ENCODE measurements around the gene OTUD1. TPM values are rescaled to one million over a fixed set of nuclear protein-coding genes. Genes with fewer than 3 reads are reported as not detected.
A peak's percentile ranks its signal among the peaks of the same experiment; 100 is the strongest.

Gene OTUD1
- total RNA-seq, 2 experiments from 2014 or later, result 11.6 to 12.0 TPM

- Mint-ChIP-seq H3K27ac (no peak overlapping the region), H3K4me3 (no peak overlapping the region), H3K36me3 (no peaks in the 10 kb centered on the region), H3K4me1 (ENCODE audit: low read depth) (no peaks in the 10 kb centered on the region), H3K9me3 (no peaks in the 10 kb centered on the region), H3K27me3 (no peaks in the 10 kb centered on the region)
- intact Hi-C loops (cut with micrococcal nuclease), result no loop called here
- DNase-seq, result no peak
- POLR2A ChIA-PET, result no interaction called here
- CTCF ChIA-PET, result interaction anchor here (0.6 to 1.1 kb wide), 2 partner anchors 118 to 268 kb away, joined by 3 read pairs; no protein-coding TSS in a partner anchor
These were observed 6.2 kb upstream of the OTUD1 start for GRCh38 chr10:23432639-23433038.

DNA sequence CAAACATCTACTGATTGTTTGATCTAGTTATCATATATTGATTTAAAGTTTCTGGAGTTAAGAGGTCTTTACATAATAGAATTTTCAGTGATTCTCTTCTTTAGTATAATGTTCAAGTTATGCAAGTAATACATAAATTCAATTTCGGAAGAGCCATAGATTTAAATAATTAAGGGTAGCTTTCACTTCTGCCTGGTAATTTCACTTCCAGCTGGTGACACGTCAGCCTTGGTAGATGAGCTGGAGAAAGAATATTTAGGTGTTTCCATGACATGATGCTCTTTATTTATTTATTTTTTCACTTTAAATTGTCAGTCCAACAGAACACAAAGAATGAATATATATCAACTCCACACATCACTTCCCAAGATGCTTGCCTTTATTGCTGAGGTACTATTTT, 5.2 kb upstream of the OTUD1 start:
- Mint-ChIP-seq H3K27me3 (no peaks in the 10 kb centered on the region), H3K4me1 (ENCODE audit: low read depth) (no peaks in the 10 kb centered on the region), H3K36me3 (no peaks in the 10 kb centered on the region), H3K27ac (no peak overlapping the region), H3K4me3 (no peak overlapping the region), H3K9me3 (no peaks in the 10 kb centered on the region)
- DNase-seq, result no peak
- POLR2A ChIA-PET, result no interaction called here
- intact Hi-C loops (cut with micrococcal nuclease), result no loop called here
- CTCF ChIA-PET, result no interaction called here

DNA sequence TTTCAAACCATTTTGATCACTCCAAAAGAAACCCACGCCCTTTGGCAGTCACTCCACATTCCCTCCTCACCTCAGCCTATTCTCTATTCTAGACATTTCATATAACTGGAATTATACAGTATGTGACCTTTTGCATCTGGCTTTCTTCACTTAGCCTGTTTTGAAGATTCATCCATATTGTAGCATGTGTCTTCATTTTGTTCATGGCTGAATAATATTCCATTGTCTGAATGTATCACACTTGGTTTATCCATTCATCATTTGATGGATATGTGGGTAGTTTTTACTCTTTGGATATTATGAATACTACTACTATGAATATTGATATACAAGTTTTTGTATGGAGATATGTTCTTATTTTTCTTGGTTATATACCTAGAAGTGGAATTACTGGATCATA, 3.5 kb upstream of the OTUD1 start:
- Mint-ChIP-seq H3K27ac (no peak overlapping the region), H3K27me3 (no peaks in the 10 kb centered on the region), H3K4me3 (no peak overlapping the region), H3K9me3 (no peaks in the 10 kb centered on the region), H3K36me3 (no peaks in the 10 kb centered on the region), H3K4me1 (ENCODE audit: low read depth) (peaks cover 1% of the 10 kb centered on the region)
- POLR2A ChIA-PET, result no interaction called here
- intact Hi-C loops (cut with micrococcal nuclease), result loop anchor here (5.0 kb wide), 1 partner anchor 1287 kb away; the partner anchor contains the start of gene ARHGAP21
- DNase-seq, result no peak
- CTCF ChIA-PET, result no interaction called here

DNA sequence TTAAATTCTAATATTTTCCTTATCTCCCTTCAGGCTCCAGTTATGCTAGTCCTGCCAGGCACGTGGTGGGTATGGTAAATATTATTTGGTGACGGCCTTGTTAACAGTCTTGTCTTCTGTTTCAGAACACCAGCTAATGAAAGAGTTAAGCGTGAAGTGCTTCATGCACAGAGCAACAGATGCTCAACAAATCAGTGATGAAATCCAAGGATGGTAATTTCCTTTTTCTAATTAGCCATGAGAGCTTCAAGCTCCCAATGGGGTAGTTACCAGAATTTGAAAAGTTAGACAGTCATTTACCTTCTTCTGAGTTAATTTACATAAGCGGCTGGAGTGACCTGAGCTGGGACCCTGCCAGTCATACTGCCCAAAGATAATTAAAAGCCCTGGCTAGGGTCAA, 1.9 kb upstream of the OTUD1 start:
- Mint-ChIP-seq H3K4me3 (no peak overlapping the region), H3K9me3 (no peaks in the 10 kb centered on the region), H3K27ac (no peak overlapping the region), H3K4me1 (ENCODE audit: low read depth) (peaks cover 15% of the 10 kb centered on the region), H3K36me3 (peaks cover 5% of the 10 kb centered on the region), H3K27me3 (no peaks in the 10 kb centered on the region)
- CTCF ChIA-PET, result interaction anchor here (0.6 to 1.3 kb wide), 3 partner anchors 70 to 342 kb away, joined by 3 read pairs; no protein-coding TSS in a partner anchor
- intact Hi-C loops (cut with micrococcal nuclease), result loop anchor here (5.0 kb wide), 1 partner anchor 1285 kb away; the partner anchor contains the start of gene ARHGAP21
- DNase-seq, result no peak
- POLR2A ChIA-PET, result no interaction called here

DNA sequence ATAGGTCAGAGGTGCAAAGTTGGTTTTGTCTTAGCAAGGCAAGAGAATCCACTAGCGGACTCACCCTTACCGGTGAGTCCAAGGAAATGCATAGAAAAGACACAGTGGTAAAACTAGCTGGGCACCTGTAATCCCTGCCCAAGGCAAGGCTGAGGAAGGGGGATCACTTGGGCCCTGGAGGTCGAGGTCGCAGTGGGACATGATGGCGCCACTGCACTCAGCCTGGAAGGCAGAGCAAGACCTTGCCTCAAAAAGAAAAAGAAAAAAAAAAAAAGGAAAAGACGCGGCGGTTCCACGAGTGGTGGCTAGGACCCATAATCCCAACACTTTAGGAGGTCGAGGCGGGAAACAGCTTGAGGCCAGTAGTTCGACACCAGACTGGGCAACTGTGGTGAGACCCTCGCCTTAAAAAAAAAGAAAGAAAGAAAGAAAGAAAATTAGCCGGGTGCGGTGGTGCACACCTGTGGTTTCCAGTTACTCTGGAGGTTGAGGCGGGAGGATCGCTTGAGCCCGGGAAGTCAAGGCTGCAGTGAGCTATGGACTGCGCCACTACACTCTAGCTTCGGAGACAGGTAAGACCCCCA, 820 bp upstream of the OTUD1 start:
- ChIA-PET CTCF (no interaction called here), POLR2A (interaction anchor here (1.7 kb wide), 1 partner anchor 11 kb away, joined by 6 read pairs; no protein-coding TSS in a partner anchor)
- no peak for DNase-seq
- Mint-ChIP-seq H3K36me3 (peaks cover 8% of the 10 kb centered on the region), H3K27ac (peak overlapping the region; percentile 79), H3K4me1 (ENCODE audit: low read depth) (peaks cover 26% of the 10 kb centered on the region), H3K27me3 (no peaks in the 10 kb centered on the region), H3K9me3 (no peaks in the 10 kb centered on the region), H3K4me3 (peak overlapping the region; percentile 77)
- intact Hi-C loops (cut with micrococcal nuclease), result loop anchor here (2.0 to 5.0 kb wide), 3 partner anchors 25 to 1579 kb away; partner anchors contain the start of genes ARHGAP21, ENKUR and THNSL1

DNA sequence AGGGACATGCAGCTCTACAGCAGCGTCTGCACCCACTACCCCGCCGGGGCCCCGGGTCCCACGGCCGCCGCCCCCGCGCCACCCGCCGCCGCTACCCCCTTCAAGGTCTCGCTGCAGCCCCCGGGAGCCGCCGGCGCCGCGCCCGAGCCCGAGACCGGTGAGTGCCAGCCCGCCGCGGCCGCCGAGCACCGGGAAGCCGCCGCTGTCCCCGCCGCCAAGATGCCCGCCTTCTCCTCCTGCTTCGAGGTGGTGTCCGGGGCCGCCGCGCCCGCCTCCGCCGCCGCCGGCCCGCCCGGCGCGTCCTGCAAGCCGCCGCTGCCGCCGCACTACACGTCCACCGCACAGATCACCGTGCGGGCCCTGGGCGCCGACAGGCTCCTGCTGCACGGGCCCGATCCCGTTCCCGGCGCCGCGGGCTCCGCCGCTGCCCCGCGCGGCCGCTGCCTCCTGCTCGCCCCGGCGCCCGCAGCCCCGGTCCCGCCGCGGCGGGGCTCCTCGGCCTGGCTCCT, 631 bp downstream of the OTUD1 start:
- ChIA-PET CTCF (interaction anchor here (0.7 to 0.9 kb wide), 2 partner anchors 10 to 75 kb away, joined by 3 to 4 read pairs; no protein-coding TSS in a partner anchor), POLR2A (interaction anchor here (0.6 to 1.8 kb wide), 5 partner anchors 9 to 1436 kb away, joined by 3 to 11 read pairs (median 5); partner anchors contain the start of gene DNAJC1)
- H3K4me1 Mint-ChIP-seq (ENCODE audit: low read depth), result peaks cover 30% of the 10 kb centered on the region
- H3K27me3 Mint-ChIP-seq, result no peaks in the 10 kb centered on the region
- no peak for DNase-seq
- H3K27ac Mint-ChIP-seq, result no peak overlapping the region
- peaks cover 8% of the 10 kb centered on the region for H3K36me3 Mint-ChIP-seq
- peak overlapping the region; percentile 45 for H3K4me3 Mint-ChIP-seq
- intact Hi-C loops (cut with micrococcal nuclease), result loop anchor here (1.0 to 5.0 kb wide), 4 partner anchors 27 to 1577 kb away; partner anchors contain the start of genes ARHGAP21, ENKUR and THNSL1
- H3K9me3 Mint-ChIP-seq, result no peaks in the 10 kb centered on the region

DNA sequence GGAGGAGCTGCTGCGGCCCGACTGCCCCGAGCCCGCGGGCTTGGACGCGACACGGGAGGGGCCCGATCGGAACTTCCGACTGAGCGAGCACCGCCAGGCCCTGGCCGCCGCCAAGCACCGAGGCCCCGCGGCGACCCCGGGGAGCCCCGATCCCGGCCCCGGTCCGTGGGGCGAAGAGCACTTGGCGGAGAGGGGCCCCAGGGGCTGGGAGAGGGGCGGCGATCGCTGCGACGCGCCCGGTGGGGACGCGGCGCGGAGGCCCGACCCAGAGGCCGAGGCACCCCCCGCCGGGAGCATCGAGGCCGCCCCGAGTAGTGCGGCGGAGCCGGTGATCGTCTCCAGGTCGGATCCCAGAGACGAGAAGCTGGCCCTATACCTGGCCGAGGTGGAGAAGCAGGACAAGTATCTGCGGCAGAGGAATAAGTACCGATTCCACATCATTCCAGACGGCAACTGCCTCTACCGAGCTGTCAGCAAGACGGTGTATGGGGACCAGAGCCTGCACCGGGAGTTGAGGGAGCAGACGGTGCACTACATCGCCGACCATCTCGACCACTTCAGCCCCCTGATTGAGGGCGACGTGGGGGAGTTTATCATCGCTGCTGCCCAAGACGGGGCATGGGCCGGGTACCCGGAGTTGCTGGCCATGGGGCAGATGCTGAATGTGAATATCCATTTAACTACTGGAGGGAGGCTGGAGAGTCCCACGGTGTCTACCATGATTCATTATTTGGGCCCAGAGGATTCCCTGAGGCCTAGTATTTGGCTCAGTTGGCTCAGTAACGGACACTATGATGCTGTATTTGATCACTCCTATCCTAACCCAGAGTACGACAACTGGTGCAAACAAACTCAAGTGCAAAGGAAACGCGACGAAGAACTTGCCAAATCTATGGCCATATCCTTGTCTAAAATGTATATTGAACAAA, 1.4 kb downstream of the OTUD1 start:
- peak overlapping the region; percentile 92 for H3K4me3 Mint-ChIP-seq
- H3K9me3 Mint-ChIP-seq, result no peaks in the 10 kb centered on the region
- ChIA-PET POLR2A (interaction anchor here (0.6 to 2.1 kb wide), 5 partner anchors 10 to 1437 kb away, joined by 3 to 11 read pairs (median 4); partner anchors contain the start of gene DNAJC1), CTCF (interaction anchor here (0.9 to 1.6 kb wide), 3 partner anchors 76 to 115 kb away, joined by 3 read pairs; no protein-coding TSS in a partner anchor)
- intact Hi-C loops (cut with micrococcal nuclease), result loop anchor here (1.0 to 10.0 kb wide), 10 partner anchors 8 to 1915 kb away; partner anchors contain the start of genes ARHGAP21, ENKUR, SKIDA1 and THNSL1
- DNase-seq, result peak; percentile 40
- H3K36me3 Mint-ChIP-seq, result peaks cover 8% of the 10 kb centered on the region
- H3K27ac Mint-ChIP-seq, result peak overlapping the region; percentile 83
- H3K27me3 Mint-ChIP-seq, result no peaks in the 10 kb centered on the region
- H3K4me1 Mint-ChIP-seq (ENCODE audit: low read depth), result peaks cover 30% of the 10 kb centered on the region

GRCh38 chr10:23441251-23441650, 2.4 kb downstream of the OTUD1 start:
- Mint-ChIP-seq H3K36me3 (peaks cover 12% of the 10 kb centered on the region), H3K9me3 (no peaks in the 10 kb centered on the region), H3K27ac (peak overlapping the region; percentile 83), H3K27me3 (no peaks in the 10 kb centered on the region), H3K4me1 (ENCODE audit: low read depth) (peaks cover 36% of the 10 kb centered on the region), H3K4me3 (peak overlapping the region; percentile 92)
- intact Hi-C loops (cut with micrococcal nuclease), result loop anchor here (5.0 to 10.0 kb wide), 5 partner anchors 81 to 1916 kb away; partner anchors contain the start of gene SKIDA1
- CTCF ChIA-PET, result interaction anchor here (1.0 to 1.6 kb wide), 5 partner anchors 78 to 127 kb away, joined by 3 read pairs; no protein-coding TSS in a partner anchor
- no peak for DNase-seq
- POLR2A ChIA-PET, result interaction anchor here (2.1 kb wide), 1 partner anchor 102 kb away, joined by 4 read pairs; no protein-coding TSS in a partner anchor

DNA sequence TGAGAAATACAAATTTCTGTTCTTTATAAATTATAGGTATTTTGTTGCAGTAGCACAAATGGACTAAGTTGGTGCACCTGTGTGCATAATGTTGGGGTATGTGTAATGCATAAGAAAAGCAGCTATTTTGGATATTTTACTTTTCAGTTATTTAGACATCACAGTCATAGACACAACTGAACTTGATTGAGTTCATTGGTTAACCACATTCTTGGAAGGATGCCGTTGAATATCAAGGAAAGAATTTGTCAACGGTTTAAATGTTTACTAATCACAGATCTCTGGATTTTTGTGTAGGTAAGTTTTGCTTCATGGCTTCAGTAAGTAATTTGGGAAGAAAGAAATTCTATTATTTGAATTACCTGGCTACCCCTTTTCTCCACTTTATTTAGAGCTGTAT, 4.1 kb downstream of the OTUD1 start:
- peaks cover 13% of the 10 kb centered on the region for H3K36me3 Mint-ChIP-seq
- H3K27me3 Mint-ChIP-seq, result no peaks in the 10 kb centered on the region
- no peak for DNase-seq
- intact Hi-C loops (cut with micrococcal nuclease), result loop anchor here (5.0 to 10.0 kb wide), 5 partner anchors 79 to 1918 kb away; partner anchors contain the start of gene SKIDA1
- no peak overlapping the region for H3K27ac Mint-ChIP-seq
- H3K9me3 Mint-ChIP-seq, result no peaks in the 10 kb centered on the region
- H3K4me1 Mint-ChIP-seq (ENCODE audit: low read depth), result peaks cover 45% of the 10 kb centered on the region
- H3K4me3 Mint-ChIP-seq, result peak overlapping the region; percentile 45
- POLR2A ChIA-PET, result no interaction called here
- CTCF ChIA-PET, result interaction anchor here (1.3 kb wide), 1 partner anchor 10 kb away, joined by 3 read pairs; no protein-coding TSS in a partner anchor

GRCh38 chr10:23445591-23445990, 6.7 kb downstream of the OTUD1 start:
- no peak for DNase-seq
- intact Hi-C loops (cut with micrococcal nuclease), result loop anchor here (5.0 to 10.0 kb wide), 7 partner anchors 53 to 1921 kb away; partner anchors contain the start of genes MSRB2 and SKIDA1
- no peak overlapping the region for H3K27ac Mint-ChIP-seq
- peaks cover 15% of the 10 kb centered on the region for H3K36me3 Mint-ChIP-seq
- CTCF ChIA-PET, result interaction anchor here (1.3 kb wide), 1 partner anchor 80 kb away, joined by 4 read pairs; no protein-coding TSS in a partner anchor
- no peak overlapping the region for H3K4me3 Mint-ChIP-seq
- POLR2A ChIA-PET, result no interaction called here
- no peaks in the 10 kb centered on the region for H3K9me3 Mint-ChIP-seq
- H3K27me3 Mint-ChIP-seq, result no peaks in the 10 kb centered on the region
- peaks cover 60% of the 10 kb centered on the region for H3K4me1 Mint-ChIP-seq (ENCODE audit: low read depth)

DNA sequence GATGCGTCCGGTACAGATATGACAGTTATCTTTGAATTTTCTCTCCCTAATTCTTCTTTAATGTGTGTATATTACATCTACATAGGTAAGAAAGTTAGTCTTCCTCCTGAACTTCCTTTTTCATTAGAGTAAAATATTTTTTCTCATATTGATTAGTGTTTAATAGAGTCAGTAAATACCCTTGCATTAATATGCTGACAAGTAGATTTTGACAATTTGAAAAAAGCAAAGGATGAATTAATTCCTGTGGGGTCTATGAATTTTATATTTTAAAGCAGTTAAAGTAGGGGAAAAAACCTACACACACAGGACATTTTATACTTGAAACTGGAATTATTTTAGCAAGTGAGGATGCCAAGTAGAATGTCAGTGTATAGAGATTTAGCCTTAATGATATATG, 9.4 kb downstream of the OTUD1 start:
- intact Hi-C loops (cut with micrococcal nuclease), result loop anchor here (1.0 to 10.0 kb wide), 11 partner anchors 8 to 1924 kb away; partner anchors contain the start of genes MSRB2 and SKIDA1
- ChIA-PET CTCF (interaction anchor here (0.9 to 1.7 kb wide), 5 partner anchors 9 to 134 kb away, joined by 3 to 4 read pairs (median 4); partner anchors contain the start of gene OTUD1), POLR2A (interaction anchor here (1.0 to 1.3 kb wide), 4 partner anchors 10 to 124 kb away, joined by 3 to 6 read pairs (median 4); partner anchors contain the start of gene OTUD1)
- H3K27me3 Mint-ChIP-seq, result no peaks in the 10 kb centered on the region
- no peak for DNase-seq
- peaks cover 7% of the 10 kb centered on the region for H3K36me3 Mint-ChIP-seq
- peak overlapping the region; percentile 82 for H3K27ac Mint-ChIP-seq
- no peak overlapping the region for H3K4me3 Mint-ChIP-seq
- peaks cover 34% of the 10 kb centered on the region for H3K4me1 Mint-ChIP-seq (ENCODE audit: low read depth)
- no peaks in the 10 kb centered on the region for H3K9me3 Mint-ChIP-seq

Data from activated CD4-positive, alpha-beta memory T cell treated with anti-CD3 and anti-CD28 coated beads for 36 hours (primary cell).